Panc1 (cell line): ENCODE results near the gene CD320.

Experiments used
- CTCF ChIP-seq: fragments of 450-650 bp; IDR thresholded peaks from 2 replicates; pipeline ENCODE4 v1.5.1; 2017; ENCODE audit warnings: mild to moderate bottlenecking
- POLR2AphosphoS5 ChIP-seq: IDR thresholded peaks from 2 replicates; pipeline ENCODE4 v1.6.1; 2012; ENCODE audit warnings: mild to moderate bottlenecking, low read depth, low read length, moderate library complexity
- REST ChIP-seq, 2 experiments: IDR thresholded peaks; 2 replicates each; pipeline ENCODE4 v1.6.1; 2011 to 2012; ENCODE audit warnings: low read depth in 2 of 2, control low read depth in 1 of 2, low read length in 1 of 2, mild to moderate bottlenecking in 1 of 2, moderate library complexity in 1 of 2; ENCODE audit not compliant: insufficient read depth in 1 of 2
- SIN3A ChIP-seq: IDR thresholded peaks from 2 replicates; pipeline ENCODE4 v1.6.1; 2012; ENCODE audit warnings: low read depth, mild to moderate bottlenecking, low read length, moderate library complexity, borderline replicate concordance; ENCODE audit not compliant: insufficient read depth
- TCF7L2 ChIP-seq: IDR thresholded peaks from 2 replicates; pipeline ENCODE4 v1.6.1; 2011; ENCODE audit warnings: mild to moderate bottlenecking, low read depth, low read length, inconsistent platforms

- TF ChIP-seq CTCF, result no peak
- no peak for TF ChIP-seq POLR2AphosphoS5
- TF ChIP-seq REST (IDR thresholded peaks at IDR 0.05; ENCODE audit: insufficient read depth in 1 of 2, low read depth in 2 of 2, low read length in 1 of 2), result no peak
- no peak for TF ChIP-seq SIN3A
- no peak for TF ChIP-seq TCF7L2
Measured at GRCh38 chr19:8308891-8309291, 733 bp upstream of the CD320 start.
